Measurements from ENCODE around the gene SNX18.

DNA sequence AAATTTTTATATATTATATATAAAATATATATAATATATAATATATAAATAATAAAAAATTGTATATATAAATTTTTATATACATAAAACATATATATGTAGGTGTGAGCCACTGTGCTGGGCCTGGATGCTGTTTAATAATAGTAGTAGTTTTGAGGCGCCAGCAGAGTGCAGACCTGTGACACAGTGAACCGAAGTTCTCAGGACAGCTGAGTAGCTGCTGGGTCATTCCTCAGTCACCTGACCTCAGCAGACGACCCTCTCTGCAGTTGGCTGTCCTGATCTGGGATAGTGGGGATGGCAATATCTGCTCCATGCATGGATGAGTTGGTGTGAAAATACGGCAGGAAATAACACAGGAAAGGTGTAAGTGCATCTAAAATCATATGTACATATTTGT, 3.3 kb upstream of the SNX18 start:
- TF ChIP-seq, protein P1, sequence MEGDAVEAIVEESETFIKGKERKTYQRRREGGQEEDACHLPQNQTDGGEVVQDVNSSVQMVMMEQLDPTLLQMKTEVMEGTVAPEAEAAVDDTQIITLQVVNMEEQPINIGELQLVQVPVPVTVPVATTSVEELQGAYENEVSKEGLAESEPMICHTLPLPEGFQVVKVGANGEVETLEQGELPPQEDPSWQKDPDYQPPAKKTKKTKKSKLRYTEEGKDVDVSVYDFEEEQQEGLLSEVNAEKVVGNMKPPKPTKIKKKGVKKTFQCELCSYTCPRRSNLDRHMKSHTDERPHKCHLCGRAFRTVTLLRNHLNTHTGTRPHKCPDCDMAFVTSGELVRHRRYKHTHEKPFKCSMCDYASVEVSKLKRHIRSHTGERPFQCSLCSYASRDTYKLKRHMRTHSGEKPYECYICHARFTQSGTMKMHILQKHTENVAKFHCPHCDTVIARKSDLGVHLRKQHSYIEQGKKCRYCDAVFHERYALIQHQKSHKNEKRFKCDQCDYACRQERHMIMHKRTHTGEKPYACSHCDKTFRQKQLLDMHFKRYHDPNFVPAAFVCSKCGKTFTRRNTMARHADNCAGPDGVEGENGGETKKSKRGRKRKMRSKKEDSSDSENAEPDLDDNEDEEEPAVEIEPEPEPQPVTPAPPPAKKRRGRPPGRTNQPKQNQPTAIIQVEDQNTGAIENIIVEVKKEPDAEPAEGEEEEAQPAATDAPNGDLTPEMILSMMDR (tag by site-specific recombination; IDR thresholded peaks at IDR 0.05) = no peak
- TF ChIP-seq ZXDB (tag by site-specific recombination; IDR thresholded peaks at IDR 0.05) (no peak), ZNF707 (tag by site-specific recombination; IDR thresholded peaks at IDR 0.05) (no peak), KLF16 (tag by site-specific recombination; IDR thresholded peaks at IDR 0.05) (no peak), SP2 (tag by site-specific recombination; IDR thresholded peaks at IDR 0.05) (no peak)
- TF ChIP-seq, protein P2, sequence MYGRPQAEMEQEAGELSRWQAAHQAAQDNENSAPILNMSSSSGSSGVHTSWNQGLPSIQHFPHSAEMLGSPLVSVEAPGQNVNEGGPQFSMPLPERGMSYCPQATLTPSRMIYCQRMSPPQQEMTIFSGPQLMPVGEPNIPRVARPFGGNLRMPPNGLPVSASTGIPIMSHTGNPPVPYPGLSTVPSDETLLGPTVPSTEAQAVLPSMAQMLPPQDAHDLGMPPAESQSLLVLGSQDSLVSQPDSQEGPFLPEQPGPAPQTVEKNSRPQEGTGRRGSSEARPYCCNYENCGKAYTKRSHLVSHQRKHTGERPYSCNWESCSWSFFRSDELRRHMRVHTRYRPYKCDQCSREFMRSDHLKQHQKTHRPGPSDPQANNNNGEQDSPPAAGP (tag by site-specific recombination; IDR thresholded peaks at IDR 0.05) = no peak
- TF ChIP-seq, protein P3, sequence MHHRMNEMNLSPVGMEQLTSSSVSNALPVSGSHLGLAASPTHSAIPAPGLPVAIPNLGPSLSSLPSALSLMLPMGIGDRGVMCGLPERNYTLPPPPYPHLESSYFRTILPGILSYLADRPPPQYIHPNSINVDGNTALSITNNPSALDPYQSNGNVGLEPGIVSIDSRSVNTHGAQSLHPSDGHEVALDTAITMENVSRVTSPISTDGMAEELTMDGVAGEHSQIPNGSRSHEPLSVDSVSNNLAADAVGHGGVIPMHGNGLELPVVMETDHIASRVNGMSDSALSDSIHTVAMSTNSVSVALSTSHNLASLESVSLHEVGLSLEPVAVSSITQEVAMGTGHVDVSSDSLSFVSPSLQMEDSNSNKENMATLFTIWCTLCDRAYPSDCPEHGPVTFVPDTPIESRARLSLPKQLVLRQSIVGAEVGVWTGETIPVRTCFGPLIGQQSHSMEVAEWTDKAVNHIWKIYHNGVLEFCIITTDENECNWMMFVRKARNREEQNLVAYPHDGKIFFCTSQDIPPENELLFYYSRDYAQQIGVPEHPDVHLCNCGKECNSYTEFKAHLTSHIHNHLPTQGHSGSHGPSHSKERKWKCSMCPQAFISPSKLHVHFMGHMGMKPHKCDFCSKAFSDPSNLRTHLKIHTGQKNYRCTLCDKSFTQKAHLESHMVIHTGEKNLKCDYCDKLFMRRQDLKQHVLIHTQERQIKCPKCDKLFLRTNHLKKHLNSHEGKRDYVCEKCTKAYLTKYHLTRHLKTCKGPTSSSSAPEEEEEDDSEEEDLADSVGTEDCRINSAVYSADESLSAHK (tag by site-specific recombination; IDR thresholded peaks at IDR 0.05) = no peak
